GM12878 (cell line): ENCODE data around the gene ESCO1.

Source experiments
- CTCF ChIP-seq, 3 experiments: IDR thresholded peaks in 2 of 3; conservative IDR thresholded peaks in 1 of 3; 2 replicates each; pipeline ENCODE4 v1.5.1; 2011; ENCODE audit warnings: low read depth in 3 of 3, low read length in 3 of 3, mild to moderate bottlenecking in 3 of 3, control low read depth in 2 of 3, moderate library complexity in 2 of 3, inconsistent platforms in 1 of 3, mixed read lengths in 1 of 3; ENCODE audit not compliant: control insufficient read depth in 2 of 3, insufficient read depth in 1 of 3; ENCODE audit errors: extremely low read depth in 1 of 3
- EZH2 ChIP-seq: IDR thresholded peaks from 2 replicates; pipeline ENCODE4 v1.6.1; 2012; ENCODE audit warnings: low read depth, mild to moderate bottlenecking, control low read depth, inconsistent platforms, low read length, borderline replicate concordance; ENCODE audit not compliant: control insufficient read depth
- GABPA ChIP-seq: IDR thresholded peaks from 2 replicates; pipeline ENCODE4 v1.6.1; 2014; ENCODE audit warnings: antibody characterized with exemption, low read depth, mild to moderate bottlenecking, inconsistent platforms
- NBN ChIP-seq: fragments of 450-650 bp; IDR thresholded peaks from 2 replicates; pipeline ENCODE4 v1.6.1; 2016
- NFYB ChIP-seq: IDR thresholded peaks from 2 replicates; pipeline ENCODE4 v1.6.1; 2011; ENCODE audit warnings: low read depth, mild to moderate bottlenecking, low read length, improper control_type of control experiment, moderate library complexity; ENCODE audit not compliant: insufficient read depth
- PML ChIP-seq: IDR thresholded peaks from 2 replicates; pipeline ENCODE4 v1.6.1; 2012; ENCODE audit warnings: low read length, inconsistent platforms
- POLR2A ChIP-seq: IDR thresholded peaks from 2 replicates; pipeline ENCODE4 v1.6.1; 2011; ENCODE audit warnings: low read depth, mild to moderate bottlenecking, low read length
- POLR2AphosphoS5 ChIP-seq: IDR thresholded peaks from 2 replicates; pipeline ENCODE4 v1.6.1; 2011; ENCODE audit warnings: mild to moderate bottlenecking, low read length, inconsistent platforms
- RAD21 ChIP-seq: IDR thresholded peaks from 2 replicates; pipeline ENCODE4 v1.6.1; 2011; ENCODE audit warnings: mild to moderate bottlenecking, low read depth, low read length, moderate library complexity; ENCODE audit not compliant: insufficient read depth
- USF1 ChIP-seq: IDR thresholded peaks from 2 replicates; pipeline ENCODE4 v1.6.1; 2011; ENCODE audit warnings: borderline replicate concordance, low read depth, mild to moderate bottlenecking, moderate library complexity, mixed read lengths, low read length; ENCODE audit not compliant: insufficient read depth; ENCODE audit errors: extremely low read length
- USF2 ChIP-seq: IDR thresholded peaks from 2 replicates; pipeline ENCODE4 v1.6.1; 2011; ENCODE audit warnings: low read depth, low read length, improper control_type of control experiment, borderline replicate concordance
- ZBTB40 ChIP-seq: fragments of 450-650 bp; IDR thresholded peaks from 2 replicates; pipeline ENCODE4 v1.6.1; 2016; ENCODE audit warnings: mild to moderate bottlenecking, moderate library complexity, borderline replicate concordance

- TF ChIP-seq CTCF (IDR thresholded peaks at IDR 0.05 in 2 of 3, conservative IDR thresholded peaks at IDR 0.05 in 1 of 3; ENCODE audit: control insufficient read depth in 2 of 3, extremely low read depth in 1 of 3, insufficient read depth in 1 of 3, low read depth in 3 of 3, low read length in 3 of 3) (no peak), GABPA (no peak), POLR2AphosphoS5 (no peak), EZH2 (no peak), RAD21 (no peak), NBN (no peak), USF1 (no peak), NFYB (no peak), PML (no peak), USF2 (no peak), ZBTB40 (no peak), POLR2A (no peak)
Observed at GRCh38 chr18:21638822-21639221, 38.3 kb upstream of the ESCO1 start.
